Measurements from ENCODE around the gene SLC25A12.

GRCh38 chr2:171803757-171804156, 90.3 kb downstream of the SLC25A12 start:
- no peak for TF ChIP-seq CTCF (conservative IDR thresholded peaks at IDR 0.05 in 1 of 2, IDR thresholded peaks at IDR 0.05 in 1 of 2; ENCODE audit: extremely low read depth in 1 of 2, insufficient read depth in 1 of 2, low read depth in 1 of 2, low read length in 2 of 2)
- TF ChIP-seq EZH2 (IDR thresholded peaks at IDR 0.05; ENCODE audit: borderline replicate concordance, low read length), result no peak

All from mammary epithelial cell (primary cell).